Right lobe of liver (tissue), 6 donors: ENCODE data around the gene DIP2C. TPM values are rescaled to one million over a fixed set of nuclear protein-coding genes. Genes with fewer than 3 reads are reported as not detected.
"Not testable (repeated sequence)": the region's sequence is repeated elsewhere in the genome, so short reads cannot be mapped to it uniquely, and the experiment has no call there.

ENCODE experiments used
- ATAC-seq, 4 donors: fragments of 200-7000 bp; cut with Tn5 transposase; one replicate each; pipeline ENCODE4 v1.9.1; 2020; ENCODE audit warnings: mild to moderate bottlenecking in 4 of 4, moderate library complexity in 4 of 4
- DNase-seq, 3 donors: peaks; one replicate each; pipeline ENCODE4 v3.0.0-alpha.2; 2020
- H3K27ac ChIP-seq, 3 donors: fragments of 200-600 bp; one replicate each; pipeline ENCODE4 v1.8.0; 2022
- H3K27me3 ChIP-seq, 2 donors: fragments of 200-600 bp; one replicate each; pipeline ENCODE4 v1.8.0; 2022
- H3K36me3 ChIP-seq, 4 donors: fragments of 200-600 bp; sonication (generic) in 1 of 4; one replicate each; pipeline versions ENCODE4 v1.5.1 to v1.8.0; 2017 to 2022; ENCODE audit warnings: control low read depth in 1 of 4
- H3K4me1 ChIP-seq, 4 donors: fragments of 200-600 bp; sonication (generic) in 1 of 4; one replicate each; pipeline versions ENCODE4 v1.5.1 to v1.8.0; 2017 to 2022; ENCODE audit warnings: control low read depth in 1 of 4
- H3K4me3 ChIP-seq, 3 donors: fragments of 200-600 bp; one replicate each; pipeline ENCODE4 v1.8.0; 2022
- H3K9me3 ChIP-seq, 4 donors: fragments of 200-600 bp; sonication (generic) in 1 of 4; one replicate each; pipeline versions ENCODE4 v1.5.1 to v1.8.0; 2017 to 2022; ENCODE audit warnings: control low read depth in 1 of 4
- CTCF ChIP-seq, 4 donors: fragments of 200-600 bp in 3 of 4; fragments of 450-650 bp in 1 of 4; IDR thresholded peaks; one replicate each; pipeline versions ENCODE4 v1.5.1 to v1.8.0; 2016 to 2022; ENCODE audit warnings: antibody characterized with exemption in 4 of 4, mild to moderate bottlenecking in 2 of 4
- POLR2A ChIP-seq: fragments of 450-650 bp; IDR thresholded peaks from one replicate; pipeline ENCODE4 v1.6.1; 2017; ENCODE audit warnings: antibody characterized with exemption, mild to moderate bottlenecking
- WGBS: methylation state at CpG from one replicate; pipeline ENCODE4 v1.1.6; 2018; ENCODE audit warnings: low coverage, low lambda C conversion rate; ENCODE audit not compliant: insufficient coverage; ENCODE audit errors: missing lambda C conversion rate; 5-methylcytosine and 5-hydroxymethylcytosine counted together
- intact Hi-C, 2 donors: fragments of 100-400 bp; cut with DNase I; formaldehyde crosslinking; loops; one replicate each; pipeline versions ENCODE4 v1.11.2 to v1.14.1; 2022
- total RNA-seq, 6 experiments: library from RNA; depleted of rRNA in 2 of 6; stranded (reverse); fragments of >200 nt in 2 of 6; fragmentation: NEBNext Ultra II Directional in 3 of 6; extraction: Animal tissue kit (Norgen Biotek cat#: 25700) in 3 of 6; gene quantifications; one replicate each; pipeline versions ENCODE4 v1.1.0 to v1.2.4, GENCODE V29; 2016 to 2023
- donor health status: DM: no; HTN: yes; CAD: no.
- donor health status: DM: no; HTN: no; CAD: no.
- donor health status: DM: no; HTN: no; CAD: no.
- donor health status: DM: no; HTN: yes; CAD: no.
- donor health status: DM: no; HTN: yes; CAD: no.

Gene DIP2C
- total RNA-seq, 6 experiments from 2014 or later = 8.0 to 13.5 (median 11.7) TPM

GRCh38 chr10:654647-654996 is 34.8 kb downstream of the DIP2C start:
- TF ChIP-seq POLR2A (no peak), CTCF (IDR thresholded peaks at IDR 0.05) (no peak)
- ATAC-seq (no peak), DNase-seq (no peak)
- Histone ChIP-seq H3K4me3 (no peak overlapping the region), H3K36me3 (no peaks in the 10 kb centered on the region), H3K27ac (no peak overlapping the region), H3K4me1 (peaks cover 0 to 7% (median 0%) of the 10 kb centered on the region in 4 donors), H3K9me3 (no peaks in the 10 kb centered on the region), H3K27me3 (no peaks in the 10 kb centered on the region)
- 89% methylated on average over 6 of the region's 6 CpGs for WGBS
- intact Hi-C loops = no loop called here

- peaks cover 0 to 7% (median 0%) of the 10 kb centered on the region in 4 donors for H3K4me1 ChIP-seq
- no peak overlapping the region for H3K27ac ChIP-seq
- no peaks in the 10 kb centered on the region for H3K9me3 ChIP-seq
- no peak for TF ChIP-seq POLR2A
- TF ChIP-seq CTCF (IDR thresholded peaks at IDR 0.05) = no peak
- intact Hi-C loops = no loop called here
- ATAC-seq (peak in 2 of 4 donors; percentile 5 to 14), DNase-seq (no peak)
- WGBS = 58% methylated on average over 11 of the region's 13 CpGs
- no peaks in the 10 kb centered on the region for H3K27me3 ChIP-seq
- no peaks in the 10 kb centered on the region for H3K36me3 ChIP-seq
- no peak overlapping the region for H3K4me3 ChIP-seq
These were observed 35.3 kb downstream of the DIP2C start for GRCh38 chr10:653991-654646.

- H3K9me3 ChIP-seq, DNase-seq, H3K4me3 ChIP-seq, H3K4me1 ChIP-seq, ATAC-seq, H3K27ac ChIP-seq, intact Hi-C loops, H3K27me3 ChIP-seq, H3K36me3 ChIP-seq: not testable (repeated sequence)
- 90% methylated on average over 9 of the region's 13 CpGs for WGBS
These were observed 36.5 kb downstream of the DIP2C start for GRCh38 chr10:652832-653459.

- intact Hi-C loops = no loop called here
- TF ChIP-seq POLR2A (no peak), CTCF (IDR thresholded peaks at IDR 0.05) (no peak)
- DNase-seq (no peak), ATAC-seq (no peak)
- H3K36me3 ChIP-seq = no peaks in the 10 kb centered on the region
- H3K4me1 ChIP-seq = peaks cover 0 to 7% (median 0%) of the 10 kb centered on the region in 4 donors
- H3K27me3 ChIP-seq = no peaks in the 10 kb centered on the region
- no peak overlapping the region for H3K4me3 ChIP-seq
- H3K27ac ChIP-seq = no peak overlapping the region
- no peaks in the 10 kb centered on the region for H3K9me3 ChIP-seq
- no CpG with 5 or more reads among the region's 15 CpGs for WGBS
These were observed 37.2 kb downstream of the DIP2C start for GRCh38 chr10:652233-652632.

- Histone ChIP-seq H3K4me1 (peaks cover 0 to 7% (median 0%) of the 10 kb centered on the region in 4 donors), H3K9me3 (no peaks in the 10 kb centered on the region), H3K36me3 (no peaks in the 10 kb centered on the region), H3K27me3 (no peaks in the 10 kb centered on the region), H3K4me3 (no peak overlapping the region), H3K27ac (no peak overlapping the region)
- ATAC-seq (no peak), DNase-seq (no peak)
- WGBS = 94% methylated on average over 6 of the region's 12 CpGs
- TF ChIP-seq POLR2A (no peak), CTCF (IDR thresholded peaks at IDR 0.05) (no peak)
- intact Hi-C loops = no loop called here
These were observed 37.8 kb downstream of the DIP2C start for GRCh38 chr10:651692-652091.
